GM23248 (cell line): Measurements from ENCODE around the gene TRAP1. TPM values are rescaled to one million over a fixed set of nuclear protein-coding genes. Genes with fewer than 3 reads are reported as not detected.

ENCODE experiments used
- DNase-seq: peaks from one replicate; pipeline ENCODE4 v3.0.0-alpha.2; 2015
- H2AFZ ChIP-seq: fragments of 200-600 bp; sonication (generic); 2 replicates; pipeline ENCODE4 v1.6.1; 2016; ENCODE audit warnings: antibody characterized with exemption
- H3F3A ChIP-seq: fragments of 200-600 bp; sonication (generic); 2 replicates; pipeline ENCODE4 v1.6.1; 2016; ENCODE audit warnings: mild to moderate bottlenecking, antibody characterized with exemption, mixed run types; ENCODE audit not compliant: insufficient read depth
- H3K27ac ChIP-seq: fragments of 200-600 bp; sonication (generic); 2 replicates; pipeline ENCODE4 v1.5.1; 2016; ENCODE audit warnings: mild to moderate bottlenecking
- H3K27me3 ChIP-seq: fragments of 200-600 bp; sonication (generic); replicated peaks from 2 replicates; pipeline ENCODE4 v1.6.1; 2016; ENCODE audit warnings: mild to moderate bottlenecking; ENCODE audit not compliant: insufficient read depth
- H3K36me3 ChIP-seq: fragments of 200-600 bp; sonication (generic); 2 replicates; pipeline ENCODE4 v1.6.1; 2016; ENCODE audit warnings: low read depth, mild to moderate bottlenecking
- H3K4me1 ChIP-seq: fragments of 200-600 bp; sonication (generic); 2 replicates; pipeline ENCODE4 v1.6.1; 2016; ENCODE audit warnings: mild to moderate bottlenecking; ENCODE audit not compliant: insufficient read depth
- H3K4me2 ChIP-seq: fragments of 200-600 bp; sonication (generic); one replicate; pipeline ENCODE4 v1.6.1; 2016; ENCODE audit warnings: mild to moderate bottlenecking; ENCODE audit not compliant: unreplicated experiment
- H3K4me3 ChIP-seq: fragments of 200-600 bp; sonication (generic); 2 replicates; pipeline ENCODE4 v1.5.1; 2016; ENCODE audit warnings: mild to moderate bottlenecking
- H3K79me2 ChIP-seq: fragments of 200-600 bp; sonication (generic); 2 replicates; pipeline ENCODE4 v1.6.1; 2016; ENCODE audit warnings: mild to moderate bottlenecking; ENCODE audit not compliant: insufficient read depth
- H3K9ac ChIP-seq: fragments of 200-600 bp; sonication (generic); 2 replicates; pipeline ENCODE4 v1.6.1; 2016; ENCODE audit warnings: mild to moderate bottlenecking
- H3K9me2 ChIP-seq: fragments of 200-600 bp; sonication (generic); 2 replicates; pipeline ENCODE4 v1.6.1; 2016; ENCODE audit warnings: mixed run types, mild to moderate bottlenecking, moderate library complexity; ENCODE audit not compliant: insufficient read depth
- H3K9me3 ChIP-seq: fragments of 200-600 bp; sonication (generic); one replicate; pipeline ENCODE4 v1.6.1; 2017; ENCODE audit warnings: low read depth
- H4K20me1 ChIP-seq: fragments of 200-600 bp; sonication (generic); 2 replicates; pipeline ENCODE4 v1.6.0; 2016; ENCODE audit not compliant: insufficient read depth
- EZH2 ChIP-seq: fragments of 200-600 bp; sonication (generic); IDR thresholded peaks from 2 replicates; pipeline ENCODE4 v1.6.1; 2018; ENCODE audit warnings: antibody characterized with exemption, mild to moderate bottlenecking; ENCODE audit not compliant: insufficient read depth, poor library complexity, severe bottlenecking
- EZH2phosphoT487 ChIP-seq: fragments of 200-600 bp; sonication (generic); IDR thresholded peaks from 2 replicates; pipeline ENCODE4 v1.6.1; 2018; ENCODE audit warnings: antibody characterized with exemption, moderate library complexity, mild to moderate bottlenecking, low read depth; ENCODE audit not compliant: insufficient read depth
- WGBS, 2 experiments: methylation state at CpG; one replicate each; pipeline ENCODE4 v1.1.6; 2015 to 2017; ENCODE audit warnings: low lambda C conversion rate in 2 of 2, low coverage in 1 of 2; ENCODE audit errors: missing lambda C conversion rate in 2 of 2; 5-methylcytosine and 5-hydroxymethylcytosine counted together
- in situ Hi-C: fragments of 300-500 bp; cut with MboI; formaldehyde crosslinking; loops from 2 replicates; pipeline ENCODE4 v1.15.0; 2020
- polyA plus RNA-seq: library from polyadenylated mRNA; unstranded; fragments of >200 nt; fragmentation: Nextera tagmentation; extraction: Ambion mirVana; gene quantifications from 2 replicates; pipeline ENCODE4 v1.2.1, GENCODE V29; 2016
- total RNA-seq: library from RNA; depleted of rRNA; stranded (reverse); fragments of >200 nt; shearing (Covaris generic); gene quantifications from 2 replicates; pipeline ENCODE4 v1.2.3, GENCODE V29; 2014

The TRAP1 gene
- total and polyA plus RNA-seq, 2 experiments from 2014 or later = 56.6 to 73.4 TPM

- no peak overlapping the region for H3K4me3 ChIP-seq
- peaks cover 7% of the 10 kb centered on the region; the same call in 1 of the 2 replicates for H3K36me3 ChIP-seq
- 0 out of 2 replicates have a peak, but pooled peaks cover 4% of the 10 kb centered on the region for H3F3A ChIP-seq
- in situ Hi-C loops = no loop called here
- H3K4me1 ChIP-seq = no peaks in the 10 kb centered on the region
- no peaks in the 10 kb centered on the region for H3K9me3 ChIP-seq
- no peaks in the 10 kb centered on the region for H3K79me2 ChIP-seq
- no peak overlapping the region for H3K4me2 ChIP-seq
- no peak overlapping the region for H2AFZ ChIP-seq
- no peak overlapping the region for H3K9ac ChIP-seq
- H3K27me3 ChIP-seq = no peaks in the 10 kb centered on the region
- H4K20me1 ChIP-seq = no peaks in the 10 kb centered on the region
- TF ChIP-seq EZH2phosphoT487 (no peak), EZH2 (no peak)
- no peaks in the 10 kb centered on the region for H3K9me2 ChIP-seq
- no peak overlapping the region for H3K27ac ChIP-seq
- DNase-seq = no peak
- 88 to 89% methylated on average over 36 to 48 of the region's 49 CpGs for WGBS, 2 experiments
These were observed 12.1 kb upstream of the TRAP1 start for GRCh38 chr16:3729161-3730112.

GRCh38 chr16:3728424-3729160 is 11.3 kb upstream of the TRAP1 start:
- H3K9me2 ChIP-seq = no peaks in the 10 kb centered on the region
- peaks cover 7% of the 10 kb centered on the region; the same call in 1 of the 2 replicates for H3K36me3 ChIP-seq
- no peaks in the 10 kb centered on the region for H3K9me3 ChIP-seq
- no peak overlapping the region for H3K27ac ChIP-seq
- H3K4me1 ChIP-seq = no peaks in the 10 kb centered on the region
- DNase-seq = no peak
- no peaks in the 10 kb centered on the region for H3K27me3 ChIP-seq
- no peak overlapping the region for H3K9ac ChIP-seq
- no peak overlapping the region for H2AFZ ChIP-seq
- TF ChIP-seq EZH2phosphoT487 = no peak
- TF ChIP-seq EZH2 = no peak
- H4K20me1 ChIP-seq = no peaks in the 10 kb centered on the region
- H3K79me2 ChIP-seq = no peaks in the 10 kb centered on the region
- no peak overlapping the region for H3K4me2 ChIP-seq
- H3F3A ChIP-seq = 0 out of 2 replicates have a peak, but pooled peaks cover 4% of the 10 kb centered on the region
- in situ Hi-C loops = no loop called here
- WGBS, 2 experiments = 98 to 99% methylated on average over 28 to 29 of the region's 31 CpGs
- no peak overlapping the region for H3K4me3 ChIP-seq

- Histone ChIP-seq H2AFZ (no peak overlapping the region), H4K20me1 (no peaks in the 10 kb centered on the region), H3K9me3 (no peaks in the 10 kb centered on the region), H3K4me1 (no peaks in the 10 kb centered on the region), H3K9me2 (no peaks in the 10 kb centered on the region), H3F3A (0 out of 2 replicates have a peak, but pooled peaks cover 4% of the 10 kb centered on the region), H3K9ac (no peak overlapping the region), H3K79me2 (no peaks in the 10 kb centered on the region), H3K27me3 (no peaks in the 10 kb centered on the region), H3K4me3 (no peak overlapping the region), H3K4me2 (no peak overlapping the region), H3K27ac (no peak overlapping the region), H3K36me3 (peaks cover 7% of the 10 kb centered on the region; the same call in 1 of the 2 replicates)
- no peak for TF ChIP-seq EZH2
- no peak for TF ChIP-seq EZH2phosphoT487
- in situ Hi-C loops = no loop called here
- 89 to 93% methylated on average over 20 to 21 of the region's 21 CpGs for WGBS, 2 experiments
- DNase-seq = no peak
These were observed 10.6 kb upstream of the TRAP1 start for GRCh38 chr16:3727806-3728381.
